GM12878 (cell line): Measurements from ENCODE around the gene STBD1.

Experiments
- BHLHE40 ChIP-seq, 2 experiments: fragments of 450-650 bp in 1 of 2; IDR thresholded peaks; 2 replicates each; pipeline ENCODE4 v1.6.1; 2011 to 2017; ENCODE audit warnings: low read depth in 2 of 2, borderline replicate concordance in 1 of 2, improper control_type of control experiment in 1 of 2, low read length in 1 of 2, mild to moderate bottlenecking in 1 of 2
- E2F4 ChIP-seq: IDR thresholded peaks from 2 replicates; pipeline ENCODE4 v1.6.1; 2012; ENCODE audit warnings: low read depth, low read length, improper control_type of control experiment
- NRF1 ChIP-seq: conservative IDR thresholded peaks from 2 replicates; pipeline ENCODE4 v1.6.1; 2011; ENCODE audit warnings: mild to moderate bottlenecking, low read depth, low read length, improper control_type of control experiment
- PML ChIP-seq: IDR thresholded peaks from 2 replicates; pipeline ENCODE4 v1.6.1; 2012; ENCODE audit warnings: low read length, inconsistent platforms
- POLR2A ChIP-seq: IDR thresholded peaks from 2 replicates; pipeline ENCODE4 v1.6.1; 2011; ENCODE audit warnings: low read depth, mild to moderate bottlenecking, low read length
- SMC3 ChIP-seq: IDR thresholded peaks from 2 replicates; pipeline ENCODE4 v1.6.1; 2011; ENCODE audit warnings: low read length, improper control_type of control experiment, borderline replicate concordance
- SREBF1 ChIP-seq: IDR thresholded peaks from 2 replicates; pipeline ENCODE4 v1.6.1; 2012; ENCODE audit warnings: mild to moderate bottlenecking, low read length
- TBL1XR1 ChIP-seq: IDR thresholded peaks from 2 replicates; pipeline ENCODE4 v1.6.1; 2012; ENCODE audit warnings: low read depth, low read length, improper control_type of control experiment
- ZNF384 ChIP-seq: IDR thresholded peaks from 2 replicates; pipeline ENCODE4 v1.6.1; 2012; ENCODE audit warnings: low read depth, mild to moderate bottlenecking, low read length, improper control_type of control experiment, borderline replicate concordance
- TF ChIP-seq, protein P1 (sequence below), 3 experiments: IDR thresholded peaks in 2 of 3; conservative IDR thresholded peaks in 1 of 3; 2 replicates each; pipeline ENCODE4 v1.5.1; 2011; ENCODE audit warnings: low read depth in 3 of 3, low read length in 3 of 3, mild to moderate bottlenecking in 3 of 3, control low read depth in 2 of 3, moderate library complexity in 2 of 3, inconsistent platforms in 1 of 3, mixed read lengths in 1 of 3; ENCODE audit not compliant: control insufficient read depth in 2 of 3, insufficient read depth in 1 of 3; ENCODE audit errors: extremely low read depth in 1 of 3
- TF ChIP-seq, protein P2 (sequence below): IDR thresholded peaks from 2 replicates; pipeline ENCODE4 v1.6.1; 2011; ENCODE audit warnings: low read depth, low read length, improper control_type of control experiment, borderline replicate concordance

DNA sequence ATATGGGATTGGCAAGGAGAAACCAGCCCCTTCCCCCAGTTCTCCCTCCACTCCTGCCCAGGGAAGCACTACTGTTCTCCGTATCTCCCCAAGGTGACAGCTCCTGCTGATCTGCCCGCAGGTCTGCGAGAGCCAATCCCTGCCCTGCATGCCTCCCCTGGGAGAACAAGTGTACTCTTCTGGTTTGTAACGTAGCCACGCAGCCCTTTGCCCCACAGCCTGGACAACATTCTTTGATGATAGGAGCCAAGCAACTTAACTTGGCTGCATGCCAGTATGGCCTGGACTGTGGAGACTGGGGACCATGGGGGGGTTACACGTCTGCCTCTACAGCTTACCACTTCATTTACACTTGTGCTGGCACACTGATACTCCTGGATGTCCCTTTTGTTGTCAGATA lies 2.0 kb downstream of the STBD1 start:
- TF ChIP-seq BHLHE40 (IDR thresholded peaks at IDR 0.05; ENCODE audit: borderline replicate concordance in 1 of 2, low read depth in 2 of 2, low read length in 1 of 2) (no peak), SREBF1 (no peak), TBL1XR1 (no peak), POLR2A (no peak), PML (no peak), ZNF384 (no peak), NRF1 (no peak), SMC3 (no peak), E2F4 (no peak)
- TF ChIP-seq, protein P1, sequence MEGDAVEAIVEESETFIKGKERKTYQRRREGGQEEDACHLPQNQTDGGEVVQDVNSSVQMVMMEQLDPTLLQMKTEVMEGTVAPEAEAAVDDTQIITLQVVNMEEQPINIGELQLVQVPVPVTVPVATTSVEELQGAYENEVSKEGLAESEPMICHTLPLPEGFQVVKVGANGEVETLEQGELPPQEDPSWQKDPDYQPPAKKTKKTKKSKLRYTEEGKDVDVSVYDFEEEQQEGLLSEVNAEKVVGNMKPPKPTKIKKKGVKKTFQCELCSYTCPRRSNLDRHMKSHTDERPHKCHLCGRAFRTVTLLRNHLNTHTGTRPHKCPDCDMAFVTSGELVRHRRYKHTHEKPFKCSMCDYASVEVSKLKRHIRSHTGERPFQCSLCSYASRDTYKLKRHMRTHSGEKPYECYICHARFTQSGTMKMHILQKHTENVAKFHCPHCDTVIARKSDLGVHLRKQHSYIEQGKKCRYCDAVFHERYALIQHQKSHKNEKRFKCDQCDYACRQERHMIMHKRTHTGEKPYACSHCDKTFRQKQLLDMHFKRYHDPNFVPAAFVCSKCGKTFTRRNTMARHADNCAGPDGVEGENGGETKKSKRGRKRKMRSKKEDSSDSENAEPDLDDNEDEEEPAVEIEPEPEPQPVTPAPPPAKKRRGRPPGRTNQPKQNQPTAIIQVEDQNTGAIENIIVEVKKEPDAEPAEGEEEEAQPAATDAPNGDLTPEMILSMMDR (IDR thresholded peaks at IDR 0.05 in 2 of 3, conservative IDR thresholded peaks at IDR 0.05 in 1 of 3; ENCODE audit: control insufficient read depth in 2 of 3, extremely low read depth in 1 of 3, insufficient read depth in 1 of 3, low read depth in 3 of 3, low read length in 3 of 3), result no peak
- TF ChIP-seq, protein P2, sequence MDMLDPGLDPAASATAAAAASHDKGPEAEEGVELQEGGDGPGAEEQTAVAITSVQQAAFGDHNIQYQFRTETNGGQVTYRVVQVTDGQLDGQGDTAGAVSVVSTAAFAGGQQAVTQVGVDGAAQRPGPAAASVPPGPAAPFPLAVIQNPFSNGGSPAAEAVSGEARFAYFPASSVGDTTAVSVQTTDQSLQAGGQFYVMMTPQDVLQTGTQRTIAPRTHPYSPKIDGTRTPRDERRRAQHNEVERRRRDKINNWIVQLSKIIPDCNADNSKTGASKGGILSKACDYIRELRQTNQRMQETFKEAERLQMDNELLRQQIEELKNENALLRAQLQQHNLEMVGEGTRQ, result no peak
